Body of pancreas (tissue), 4 donors: ENCODE data around the gene SOX5.

Source experiments
- POLR2A ChIP-seq, 3 donors: fragments of 450-650 bp; IDR thresholded peaks; one replicate each; pipeline ENCODE4 v1.6.1; 2016; ENCODE audit warnings: antibody characterized with exemption in 3 of 3, mild to moderate bottlenecking in 2 of 3
- TF ChIP-seq, protein P1 (sequence below), 7 experiments: fragments of 450-650 bp in 4 of 7; fragments of 200-600 bp in 3 of 7; sonication (generic) in 3 of 7; IDR thresholded peaks; one replicate each; pipeline ENCODE4 v1.5.1; 2016 to 2019; ENCODE audit warnings: antibody characterized with exemption in 7 of 7

DNA sequence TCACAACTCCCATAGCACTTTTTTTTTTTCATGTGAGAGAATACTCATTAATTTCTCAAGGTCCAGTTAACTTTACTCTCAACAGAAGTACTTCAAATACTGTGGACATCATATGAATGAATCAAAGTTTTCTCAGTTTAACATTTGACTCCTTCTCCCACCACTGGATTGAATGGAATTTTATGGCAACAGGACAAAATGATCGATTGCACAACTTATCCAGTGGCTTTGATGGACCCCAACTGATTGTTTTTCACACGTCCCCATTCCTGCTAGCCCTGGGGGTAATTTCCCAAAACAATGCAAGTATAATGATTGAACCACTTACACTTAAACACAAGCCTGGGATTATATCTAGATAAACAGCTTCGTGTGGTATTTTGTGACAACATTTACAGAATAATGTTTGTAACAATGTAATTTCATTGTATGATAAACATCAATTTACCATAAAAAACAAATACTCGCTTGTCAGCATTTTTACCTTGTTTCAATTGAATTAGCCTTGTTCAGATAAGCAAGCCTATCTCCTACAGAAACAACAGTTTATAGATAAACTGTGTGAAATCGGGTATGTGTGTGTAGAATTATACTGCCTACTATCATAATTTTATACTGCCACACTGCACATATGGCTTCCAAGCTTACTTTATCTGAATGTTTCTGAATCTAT, 60.9 kb downstream of the SOX5 start:
- TF ChIP-seq, protein P1, sequence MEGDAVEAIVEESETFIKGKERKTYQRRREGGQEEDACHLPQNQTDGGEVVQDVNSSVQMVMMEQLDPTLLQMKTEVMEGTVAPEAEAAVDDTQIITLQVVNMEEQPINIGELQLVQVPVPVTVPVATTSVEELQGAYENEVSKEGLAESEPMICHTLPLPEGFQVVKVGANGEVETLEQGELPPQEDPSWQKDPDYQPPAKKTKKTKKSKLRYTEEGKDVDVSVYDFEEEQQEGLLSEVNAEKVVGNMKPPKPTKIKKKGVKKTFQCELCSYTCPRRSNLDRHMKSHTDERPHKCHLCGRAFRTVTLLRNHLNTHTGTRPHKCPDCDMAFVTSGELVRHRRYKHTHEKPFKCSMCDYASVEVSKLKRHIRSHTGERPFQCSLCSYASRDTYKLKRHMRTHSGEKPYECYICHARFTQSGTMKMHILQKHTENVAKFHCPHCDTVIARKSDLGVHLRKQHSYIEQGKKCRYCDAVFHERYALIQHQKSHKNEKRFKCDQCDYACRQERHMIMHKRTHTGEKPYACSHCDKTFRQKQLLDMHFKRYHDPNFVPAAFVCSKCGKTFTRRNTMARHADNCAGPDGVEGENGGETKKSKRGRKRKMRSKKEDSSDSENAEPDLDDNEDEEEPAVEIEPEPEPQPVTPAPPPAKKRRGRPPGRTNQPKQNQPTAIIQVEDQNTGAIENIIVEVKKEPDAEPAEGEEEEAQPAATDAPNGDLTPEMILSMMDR (IDR thresholded peaks at IDR 0.05): no peak
- no peak for TF ChIP-seq POLR2A (IDR thresholded peaks at IDR 0.05)
